Natural killer cell (primary cell): ENCODE measurements around the gene MRPS25. TPM values are rescaled to one million over a fixed set of nuclear protein-coding genes. Genes with fewer than 3 reads are reported as not detected.

Experiments
- ATAC-seq, 3 donors: fragments of 150-1000 bp in 2 of 3; fragments of 200-7000 bp in 1 of 3; cut with Tn5 transposase; 1 replicate in 1 of 3; 2 replicates in 2 of 3; pipeline ENCODE4 v1.10.0; 2021; ENCODE audit warnings: mild to moderate bottlenecking in 2 of 3, moderate library complexity in 2 of 3
- DNase-seq, 2 donors: peaks; one replicate each; pipeline versions ENCODE4 v3.0.0 to v3.0.0-alpha.2; 2013 to 2021; ENCODE audit warnings: mixed read lengths in 1 of 2
- H3K27ac ChIP-seq: one replicate; pipeline ENCODE4 v1.5.1; 2013; ENCODE audit warnings: mild to moderate bottlenecking, low read length
- H3K27me3 ChIP-seq: one replicate; pipeline ENCODE4 v1.6.1; 2013; ENCODE audit warnings: low read length; ENCODE audit not compliant: control insufficient read depth, insufficient read depth
- H3K36me3 ChIP-seq: one replicate; pipeline ENCODE4 v1.6.1; 2013; ENCODE audit warnings: low read length; ENCODE audit not compliant: control insufficient read depth, insufficient read depth
- H3K4me1 ChIP-seq: one replicate; pipeline ENCODE4 v1.6.1; 2013; ENCODE audit warnings: low read length; ENCODE audit not compliant: control insufficient read depth, insufficient read depth
- H3K4me3 ChIP-seq: one replicate; pipeline ENCODE4 v1.5.1; 2013; ENCODE audit warnings: low read length
- H3K9me3 ChIP-seq: one replicate; pipeline ENCODE4 v1.6.1; 2013; ENCODE audit warnings: low read length; ENCODE audit not compliant: control insufficient read depth, insufficient read depth
- H3K27ac Mint-ChIP-seq, 2 donors: one replicate each; pipeline ENCODE4 v1.8.0; 2022; ENCODE audit warnings: mild to moderate bottlenecking in 2 of 2, mixed read lengths in 2 of 2, moderate library complexity in 1 of 2
- H3K27me3 Mint-ChIP-seq, 2 donors: one replicate each; pipeline ENCODE4 v1.8.0; 2022; ENCODE audit warnings: low read depth in 2 of 2, mixed read lengths in 2 of 2
- H3K36me3 Mint-ChIP-seq: one replicate; pipeline ENCODE4 v1.8.0; 2022; ENCODE audit warnings: mixed read lengths
- H3K4me1 Mint-ChIP-seq, 2 donors: one replicate each; pipeline ENCODE4 v1.8.0; 2022; ENCODE audit warnings: mixed read lengths in 2 of 2
- H3K4me3 Mint-ChIP-seq: one replicate; pipeline ENCODE4 v1.8.0; 2022; ENCODE audit warnings: mild to moderate bottlenecking, moderate library complexity, mixed read lengths
- H3K9me3 Mint-ChIP-seq, 2 donors: one replicate each; pipeline ENCODE4 v1.8.0; 2022; ENCODE audit warnings: mixed read lengths in 2 of 2
- WGBS: methylation state at CpG from one replicate; pipeline ENCODE4 v1.1.7; 2013; ENCODE audit warnings: missing lambda C conversion rate; ENCODE audit not compliant: insufficient coverage; 5-methylcytosine and 5-hydroxymethylcytosine counted together
- intact Hi-C: fragments of 100-400 bp; cut with micrococcal nuclease; formaldehyde crosslinking; loops from one replicate; pipeline ENCODE4 v1.14.2; 2022
- total RNA-seq, 4 donors: library from RNA; stranded (reverse); fragments of 120-200 nt in 1 of 4; gene quantifications; one replicate each; pipeline versions ENCODE4 v1.2.3 to v1.2.4, GENCODE V29; 2013 to 2022
- TF ChIP-seq, protein P1 (sequence below): fragments of 200-600 bp; IDR thresholded peaks from one replicate; pipeline ENCODE4 v1.8.0; 2022; ENCODE audit warnings: antibody characterized with exemption

The MRPS25 gene
- total RNA-seq, 3 donors from 2014 or later (not counting 1 experiment from before 2014, with no cell fraction given), result 32.3 to 41.4 (median 41.4) TPM

DNA sequence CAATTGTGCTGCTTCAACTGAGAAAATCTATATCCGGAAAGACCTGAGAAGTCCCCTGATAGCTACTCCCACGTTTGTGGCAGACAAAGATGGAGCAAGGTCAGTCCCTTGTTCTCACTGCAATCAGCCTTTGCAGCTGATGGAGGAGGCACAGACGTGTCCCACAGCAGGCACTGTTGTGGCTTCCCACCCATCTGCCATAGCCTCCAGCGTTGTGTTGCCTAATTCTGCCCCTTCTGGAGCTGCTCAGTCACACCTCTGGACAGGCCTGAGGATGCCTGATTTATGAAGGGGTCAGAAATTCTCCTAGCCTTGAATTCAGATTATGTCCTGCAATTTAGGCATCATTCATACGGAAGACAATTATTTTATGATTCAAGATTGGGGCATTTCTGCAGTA, 41.9 kb downstream of the MRPS25 start:
- no peaks in the 10 kb centered on the region for H3K9me3 ChIP-seq
- 92% methylated on average over 5 of the region's 5 CpGs for WGBS
- no peaks in the 10 kb centered on the region for H3K4me1 Mint-ChIP-seq
- H3K27ac Mint-ChIP-seq, result no peak overlapping the region
- peaks cover 74% of the 10 kb centered on the region for H3K36me3 ChIP-seq
- intact Hi-C loops, result no loop called here
- no peak overlapping the region for H3K4me3 ChIP-seq
- H3K4me3 Mint-ChIP-seq, result no peak overlapping the region
- peaks cover 22% of the 10 kb centered on the region for H3K36me3 Mint-ChIP-seq
- H3K27me3 Mint-ChIP-seq, result no peaks in the 10 kb centered on the region
- no peaks in the 10 kb centered on the region for H3K27me3 ChIP-seq
- DNase-seq (no peak), ATAC-seq (no peak)
- TF ChIP-seq, protein P1, sequence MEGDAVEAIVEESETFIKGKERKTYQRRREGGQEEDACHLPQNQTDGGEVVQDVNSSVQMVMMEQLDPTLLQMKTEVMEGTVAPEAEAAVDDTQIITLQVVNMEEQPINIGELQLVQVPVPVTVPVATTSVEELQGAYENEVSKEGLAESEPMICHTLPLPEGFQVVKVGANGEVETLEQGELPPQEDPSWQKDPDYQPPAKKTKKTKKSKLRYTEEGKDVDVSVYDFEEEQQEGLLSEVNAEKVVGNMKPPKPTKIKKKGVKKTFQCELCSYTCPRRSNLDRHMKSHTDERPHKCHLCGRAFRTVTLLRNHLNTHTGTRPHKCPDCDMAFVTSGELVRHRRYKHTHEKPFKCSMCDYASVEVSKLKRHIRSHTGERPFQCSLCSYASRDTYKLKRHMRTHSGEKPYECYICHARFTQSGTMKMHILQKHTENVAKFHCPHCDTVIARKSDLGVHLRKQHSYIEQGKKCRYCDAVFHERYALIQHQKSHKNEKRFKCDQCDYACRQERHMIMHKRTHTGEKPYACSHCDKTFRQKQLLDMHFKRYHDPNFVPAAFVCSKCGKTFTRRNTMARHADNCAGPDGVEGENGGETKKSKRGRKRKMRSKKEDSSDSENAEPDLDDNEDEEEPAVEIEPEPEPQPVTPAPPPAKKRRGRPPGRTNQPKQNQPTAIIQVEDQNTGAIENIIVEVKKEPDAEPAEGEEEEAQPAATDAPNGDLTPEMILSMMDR, result no peak
- H3K27ac ChIP-seq, result no peak overlapping the region
- no peaks in the 10 kb centered on the region for H3K4me1 ChIP-seq
- no peaks in the 10 kb centered on the region for H3K9me3 Mint-ChIP-seq

DNA sequence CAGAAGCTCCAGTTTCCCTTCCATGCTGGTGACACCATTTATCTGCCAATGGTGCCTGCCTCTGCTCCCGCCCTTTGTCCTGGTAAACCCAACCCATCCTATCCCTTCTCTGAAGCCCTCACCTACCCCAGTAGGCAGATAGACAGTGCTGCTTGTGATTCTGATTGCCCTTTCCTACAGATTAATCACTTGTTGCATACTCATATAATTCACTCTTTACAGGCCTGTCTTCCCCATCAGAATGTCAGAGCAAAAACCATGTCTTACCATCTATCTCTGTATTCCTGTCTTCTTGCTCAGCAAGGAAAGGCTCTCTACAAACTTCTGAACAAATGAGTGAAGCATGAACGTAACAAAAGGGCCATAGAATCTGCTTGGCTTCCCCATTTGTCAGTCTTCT, 47.9 kb downstream of the MRPS25 start:
- H3K4me3 ChIP-seq, result no peak overlapping the region
- H3K36me3 ChIP-seq, result peaks cover 79% of the 10 kb centered on the region
- no peak for ATAC-seq
- no peaks in the 10 kb centered on the region for H3K9me3 ChIP-seq
- intact Hi-C loops, result no loop called here
- 100% methylated on average over 2 of the region's 2 CpGs for WGBS
- Mint-ChIP-seq H3K36me3 (peaks cover 36% of the 10 kb centered on the region), H3K27ac (peak overlapping the region in 1 of 2 donors; percentile 9), H3K27me3 (no peaks in the 10 kb centered on the region), H3K9me3 (no peaks in the 10 kb centered on the region), H3K4me1 (no peaks in the 10 kb centered on the region), H3K4me3 (no peak overlapping the region)
- H3K27ac ChIP-seq, result no peak overlapping the region
- H3K4me1 ChIP-seq, result no peaks in the 10 kb centered on the region
- H3K27me3 ChIP-seq, result no peaks in the 10 kb centered on the region
- TF ChIP-seq, protein P1, result no peak
- no peak for DNase-seq

DNA sequence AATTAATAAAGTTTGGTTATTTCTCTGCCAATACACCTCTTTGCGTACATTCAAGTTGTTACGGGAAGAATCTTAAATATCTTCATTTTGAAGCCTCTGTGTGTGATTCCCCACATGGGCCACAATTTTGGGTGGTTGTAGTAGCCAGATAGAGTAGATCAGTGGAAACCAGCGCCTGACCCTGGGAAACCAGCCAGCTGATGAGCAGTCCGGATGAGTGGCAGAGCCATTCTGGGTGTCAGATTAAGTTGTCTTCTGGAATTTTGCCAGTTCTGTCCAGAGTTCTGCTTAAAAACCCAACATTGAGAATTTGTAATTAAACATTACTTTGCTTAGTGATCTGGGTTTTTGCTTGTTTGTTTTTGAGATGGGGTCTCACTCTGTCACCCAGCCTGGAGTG, 49.7 kb downstream of the MRPS25 start:
- H3K4me3 Mint-ChIP-seq, result no peak overlapping the region
- no peaks in the 10 kb centered on the region for H3K4me1 Mint-ChIP-seq
- H3K9me3 Mint-ChIP-seq, result no peaks in the 10 kb centered on the region
- Histone ChIP-seq H3K27me3 (no peaks in the 10 kb centered on the region), H3K4me3 (no peak overlapping the region), H3K4me1 (no peaks in the 10 kb centered on the region), H3K36me3 (peaks cover 62% of the 10 kb centered on the region), H3K9me3 (no peaks in the 10 kb centered on the region), H3K27ac (no peak overlapping the region)
- DNase-seq (no peak), ATAC-seq (no peak)
- H3K27me3 Mint-ChIP-seq, result no peaks in the 10 kb centered on the region
- H3K36me3 Mint-ChIP-seq, result peaks cover 36% of the 10 kb centered on the region
- WGBS, result 98% methylated on average over 4 of the region's 4 CpGs
- TF ChIP-seq, protein P1, result no peak
- intact Hi-C loops, result no loop called here
- no peak overlapping the region for H3K27ac Mint-ChIP-seq

DNA sequence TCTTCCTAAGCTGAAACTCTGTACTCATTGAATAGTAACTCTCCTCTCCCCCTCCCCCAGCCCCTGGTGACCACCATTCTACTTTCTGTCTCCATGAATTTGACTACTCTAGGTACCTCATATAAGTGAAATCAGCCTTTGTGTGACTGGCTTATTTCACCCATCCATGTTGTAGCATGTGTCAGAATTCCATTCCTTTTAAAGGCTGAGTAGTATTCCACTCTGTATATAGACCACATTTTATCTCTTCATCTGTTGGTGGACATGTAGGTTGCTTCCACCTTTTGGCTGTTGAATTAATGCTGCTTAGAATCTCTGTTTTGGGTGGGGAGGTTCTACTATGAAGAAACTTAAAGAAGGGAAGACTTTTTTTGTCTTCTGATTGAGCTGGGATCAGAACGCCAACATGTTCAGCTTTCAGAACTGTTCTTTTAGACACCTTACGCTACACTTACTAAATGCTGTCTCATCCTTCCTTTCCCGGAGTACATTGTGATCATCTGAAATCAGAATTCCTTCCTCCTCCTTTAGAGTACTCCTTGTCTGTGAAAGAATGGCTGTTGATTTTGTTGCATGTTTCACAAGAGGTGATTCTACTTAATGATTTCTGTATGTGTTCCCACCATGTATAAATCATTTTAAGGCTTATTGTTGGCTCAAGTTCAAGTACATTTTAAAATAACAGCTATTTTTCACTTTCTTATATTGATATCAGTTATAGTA, 50.3 kb downstream of the MRPS25 start:
- intact Hi-C loops, result no loop called here
- Mint-ChIP-seq H3K9me3 (no peaks in the 10 kb centered on the region), H3K4me3 (no peak overlapping the region), H3K4me1 (no peaks in the 10 kb centered on the region), H3K27me3 (no peaks in the 10 kb centered on the region), H3K27ac (no peak overlapping the region), H3K36me3 (peaks cover 35% of the 10 kb centered on the region)
- no peaks in the 10 kb centered on the region for H3K4me1 ChIP-seq
- H3K9me3 ChIP-seq, result no peaks in the 10 kb centered on the region
- TF ChIP-seq, protein P1, result no peak
- no peak overlapping the region for H3K4me3 ChIP-seq
- no peak overlapping the region for H3K27ac ChIP-seq
- peaks cover 55% of the 10 kb centered on the region for H3K36me3 ChIP-seq
- H3K27me3 ChIP-seq, result no peaks in the 10 kb centered on the region
- ATAC-seq (no peak), DNase-seq (no peak)
- WGBS, result 93% methylated on average over 3 of the region's 3 CpGs
